CD1c-positive myeloid dendritic cell (primary cell): ENCODE measurements around the gene CABP7.

Source experiments
- DNase-seq: peaks from one replicate; pipeline ENCODE4 v3.0.0-alpha.2; 2016; ENCODE audit errors: extremely low spot score

CABP7 gene

DNA sequence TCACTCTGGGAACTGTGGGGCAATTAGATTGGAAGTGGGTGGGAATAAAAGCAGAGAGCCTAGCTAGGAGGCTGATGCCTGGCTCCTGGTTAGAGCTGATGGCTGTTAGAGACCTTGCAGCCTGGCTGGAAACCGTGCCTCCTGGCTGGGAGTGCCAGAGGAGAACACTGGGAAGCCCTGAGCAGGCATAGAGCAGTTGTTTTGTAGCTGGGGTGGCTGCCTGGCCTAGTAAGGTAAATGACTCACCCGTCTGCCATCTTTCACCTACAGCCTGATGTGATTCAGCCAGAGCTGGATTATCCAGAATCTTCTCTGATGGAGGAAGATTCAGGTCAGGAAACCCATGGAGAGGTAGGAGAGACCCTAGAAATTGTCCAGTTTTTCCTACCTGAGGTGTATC, 53.4 kb downstream of the CABP7 start:
- DNase-seq = no peak

DNA sequence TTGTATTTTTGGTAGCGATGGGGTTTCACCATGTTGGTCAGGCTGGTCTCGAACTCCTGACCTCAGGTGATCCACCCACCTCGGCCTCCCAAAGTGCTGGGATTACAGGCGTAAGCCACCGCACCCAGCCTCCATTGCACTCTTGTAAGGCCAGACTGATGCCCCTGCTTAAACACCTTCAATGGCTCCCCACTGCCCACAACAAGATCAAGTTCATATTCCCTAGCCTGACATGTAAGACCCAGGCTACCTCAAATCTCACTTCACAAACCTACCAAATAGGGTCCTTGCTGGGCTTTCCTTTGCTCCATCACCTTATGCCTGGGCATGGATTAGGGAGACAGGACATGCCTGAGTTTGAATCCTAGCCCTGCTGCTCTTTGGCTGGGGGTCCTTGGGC, 60.4 kb downstream of the CABP7 start:
- no peak for DNase-seq

DNA sequence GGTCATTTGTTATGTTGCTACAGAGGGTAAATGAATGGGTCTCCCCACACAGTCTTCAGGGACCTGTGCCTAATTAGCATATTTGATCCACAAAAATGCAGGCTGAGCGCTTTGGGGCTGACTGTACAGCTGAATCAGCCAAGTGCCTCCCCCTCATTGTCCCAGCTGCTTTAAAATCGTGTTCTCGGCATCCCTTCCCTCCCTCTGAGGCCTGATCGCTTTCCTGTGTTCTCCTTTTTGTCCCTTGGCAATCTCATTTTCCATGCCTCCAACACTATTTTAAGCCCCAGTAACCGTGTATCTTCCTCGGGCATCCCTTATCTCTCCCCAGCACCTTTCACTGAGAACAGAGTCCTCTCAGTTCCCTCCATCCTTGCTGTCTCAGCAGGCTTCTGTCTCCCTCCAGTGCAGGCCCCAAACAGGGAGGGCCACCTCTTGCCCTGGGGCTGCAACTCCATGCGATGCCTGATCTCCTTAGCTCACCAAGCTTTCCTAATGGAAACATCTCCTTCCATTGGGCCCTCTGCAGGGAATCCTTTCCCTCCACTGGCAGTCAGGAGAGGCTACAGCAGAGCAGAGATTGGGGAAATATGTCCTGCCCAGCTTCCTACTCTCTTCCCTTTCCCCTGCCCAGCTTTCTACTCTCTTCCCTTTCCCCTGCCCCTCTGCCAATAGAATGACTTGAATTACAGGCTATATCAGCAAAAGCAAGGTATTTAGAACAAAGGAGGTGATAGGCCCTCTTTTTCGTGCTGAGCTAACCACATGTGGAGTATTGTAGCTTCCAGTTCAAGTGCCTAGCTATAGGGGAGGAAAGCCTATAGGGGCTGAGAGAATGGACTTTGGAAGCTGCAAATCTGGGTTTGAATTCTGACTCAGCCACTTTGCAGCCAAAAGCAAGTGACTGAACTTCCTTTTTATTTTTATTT, 61.2 kb downstream of the CABP7 start:
- DNase-seq = no peak
